SK-N-SH (cell line): Measurements from ENCODE around the gene LAIR2. TPM values are rescaled to one million over a fixed set of nuclear protein-coding genes. Genes with fewer than 3 reads are reported as not detected.

Source experiments
- CTCF ChIA-PET: fragments of 300-600, 350-600 bp; formaldehyde crosslinking; extraction: SDS; loops from one replicate; lab custom pipeline; 2021; lab: Yijun Ruan, JAX
- POLR2A ChIA-PET: fragments of 350-600 bp; sonication (Branson Sonifier 250); formaldehyde crosslinking; extraction: SDS; loops from one replicate; lab custom pipeline; 2020; ENCODE audit warnings: antibody characterized with exemption, inconsistent platforms; lab: Yijun Ruan, JAX
- DNase-seq: peaks from one replicate; pipeline ENCODE4 v3.0.0; 2012
- H2AFZ ChIP-seq: fragments of 200-600 bp; sonication (generic); 2 replicates; pipeline ENCODE4 v1.8.1; 2016; ENCODE audit warnings: antibody characterized with exemption, mild to moderate bottlenecking, low read depth
- H3F3A ChIP-seq: fragments of 200-600 bp; sonication (generic); replicated peaks from 2 replicates; pipeline ENCODE3; 2016; ENCODE audit warnings: antibody characterized with exemption, mild to moderate bottlenecking; ENCODE audit not compliant: insufficient read depth
- H3K27ac ChIP-seq, 2 experiments: fragments of 200-500 bp in 1 of 2; fragments of 200-600 bp in 1 of 2; sonication (Bioruptor generic) in 1 of 2; sonication (generic), shearing (Covaris generic) in 1 of 2; 2 replicates each; pipeline versions ENCODE4 v1.5.1 to v1.6.1; 2014 to 2016; ENCODE audit warnings: low read depth in 2 of 2, inconsistent platforms in 1 of 2, low read length in 1 of 2, mild to moderate bottlenecking in 1 of 2, mixed read lengths in 1 of 2
- H3K27me3 ChIP-seq: fragments of 200-600 bp; sonication (generic), shearing (Covaris generic); 2 replicates; pipeline ENCODE4 v1.6.1; 2016; ENCODE audit warnings: mixed run types; ENCODE audit not compliant: insufficient read depth
- H3K36me3 ChIP-seq, 2 experiments: fragments of 200-500 bp in 1 of 2; fragments of 200-600 bp in 1 of 2; sonication (Bioruptor generic) in 1 of 2; sonication (generic) in 1 of 2; replicated peaks in 1 of 2; 2 replicates each; pipeline versions ENCODE3 to v1.5.1; 2014 to 2016; ENCODE audit warnings: low read length in 1 of 2, mild to moderate bottlenecking in 1 of 2; ENCODE audit not compliant: insufficient read depth in 2 of 2, control insufficient read depth in 1 of 2
- H3K4me1 ChIP-seq, 2 experiments: fragments of 200-500 bp in 1 of 2; fragments of 200-600 bp in 1 of 2; sonication (Bioruptor generic) in 1 of 2; sonication (generic), shearing (Covaris generic) in 1 of 2; 2 replicates each; pipeline versions ENCODE4 v1.5.1 to v1.6.1; 2014 to 2016; ENCODE audit warnings: low read depth in 1 of 2, low read length in 1 of 2, mixed run types in 1 of 2; ENCODE audit not compliant: insufficient read depth in 2 of 2, control insufficient read depth in 1 of 2
- H3K4me2 ChIP-seq: fragments of 200-600 bp; sonication (generic), shearing (Covaris generic); 2 replicates; pipeline ENCODE4 v1.6.1; 2017; ENCODE audit warnings: mixed run types
- H3K4me3 ChIP-seq, 2 experiments: fragments of 200-500 bp in 1 of 2; fragments of 200-600 bp in 1 of 2; sonication (Bioruptor generic) in 1 of 2; sonication (generic), shearing (Covaris generic) in 1 of 2; 2 replicates each; pipeline versions ENCODE4 v1.5.1 to v1.8.1; 2014 to 2016; ENCODE audit warnings: low read depth in 2 of 2, inconsistent platforms in 1 of 2, low read length in 1 of 2, mild to moderate bottlenecking in 1 of 2, mixed read lengths in 1 of 2, moderate library complexity in 1 of 2
- H3K79me2 ChIP-seq: fragments of 200-600 bp; sonication (generic); 2 replicates; pipeline ENCODE4 v1.8.1; 2017; ENCODE audit warnings: mild to moderate bottlenecking; ENCODE audit not compliant: insufficient read depth
- H3K9ac ChIP-seq: fragments of 200-600 bp; sonication (generic); 2 replicates; pipeline ENCODE4 v1.6.1; 2017; ENCODE audit warnings: mixed run types
- H3K9me2 ChIP-seq: fragments of 200-600 bp; sonication (generic); 2 replicates; pipeline ENCODE4 v1.6.1; 2017; ENCODE audit warnings: mixed run types
- H3K9me3 ChIP-seq: fragments of 200-600 bp; sonication (generic); 2 replicates; pipeline ENCODE4 v1.6.1; 2017; ENCODE audit warnings: mixed run types, mild to moderate bottlenecking, moderate library complexity
- H4K20me1 ChIP-seq: fragments of 200-600 bp; sonication (generic); 2 replicates; pipeline ENCODE4 v1.6.1; 2017; ENCODE audit warnings: mild to moderate bottlenecking, mixed run types; ENCODE audit not compliant: insufficient read depth
- ELF1 ChIP-seq: IDR thresholded peaks from 2 replicates; pipeline ENCODE4 v1.4.0; 2012
- EP300 ChIP-seq, 2 experiments: IDR thresholded peaks; 2 replicates each; pipeline versions ENCODE4 v1.4.0 to v1.6.1; 2012; ENCODE audit warnings: borderline replicate concordance in 1 of 2, low read depth in 1 of 2, low read length in 1 of 2
- EZH2phosphoT487 ChIP-seq: fragments of 200-600 bp; sonication (generic); IDR thresholded peaks from 2 replicates; pipeline ENCODE4 v1.6.1; 2017; ENCODE audit warnings: low read depth, mixed run types, mild to moderate bottlenecking, antibody characterized with exemption, moderate library complexity, borderline replicate concordance
- FOXJ3 ChIP-seq: sonication (generic); formaldehyde crosslinking; IDR thresholded peaks from 2 replicates; pipeline ENCODE4 v1.5.1; 2020; ENCODE audit warnings: mild to moderate bottlenecking, missing genetic modification reagents
- GATA2 ChIP-seq: sonication (generic); formaldehyde crosslinking; IDR thresholded peaks from 2 replicates; pipeline ENCODE4 v1.5.0; 2020; ENCODE audit warnings: mild to moderate bottlenecking, missing genetic modification reagents
- NRF1 ChIP-seq: IDR thresholded peaks from 2 replicates; pipeline ENCODE4 v1.6.1; 2012; ENCODE audit warnings: low read depth, mild to moderate bottlenecking, low read length
- POLR2AphosphoS5 ChIP-seq: IDR thresholded peaks from 2 replicates; pipeline ENCODE4 v1.6.1; 2012; ENCODE audit warnings: low read depth, low read length
- RCOR1 ChIP-seq: fragments of 150-350 bp; IDR thresholded peaks from 2 replicates; pipeline ENCODE4 v1.6.1; 2017; ENCODE audit warnings: antibody characterized with exemption, low read length
- SIN3A ChIP-seq: IDR thresholded peaks from 2 replicates; pipeline ENCODE4 v1.6.1; 2012; ENCODE audit warnings: low read depth, mild to moderate bottlenecking, low read length, moderate library complexity, borderline replicate concordance
- TCF12 ChIP-seq: IDR thresholded peaks from 2 replicates; pipeline ENCODE4 v1.4.0; 2012
- WGBS: methylation state at CpG from one replicate; pipeline ENCODE4 v1.1.6; 2017; ENCODE audit warnings: low lambda C conversion rate; 5-methylcytosine and 5-hydroxymethylcytosine counted together
- polyA plus RNA-seq, 3 experiments: library from polyadenylated mRNA; depleted of rRNA; stranded (reverse); fragments of >200 nt; gene quantifications; 2 replicates each; pipeline ENCODE4 v1.2.3, GENCODE V29; 2012
- TF ChIP-seq, protein P1 (sequence below): fragments of 150-350 bp; IDR thresholded peaks from 2 replicates; pipeline ENCODE4 v1.6.1; 2017; ENCODE audit warnings: antibody characterized with exemption, low read length, low read depth, borderline replicate concordance
- TF ChIP-seq, protein P2 (sequence below): IDR thresholded peaks from 2 replicates; pipeline ENCODE4 v1.6.1; 2012; ENCODE audit warnings: mild to moderate bottlenecking, low read depth, low read length, moderate library complexity
- TF ChIP-seq, protein P3 (sequence below): fragments of 150-350 bp; IDR thresholded peaks from 2 replicates; pipeline ENCODE4 v1.6.1; 2016; ENCODE audit warnings: mild to moderate bottlenecking, low read depth, low read length

The LAIR2 gene, protein sequence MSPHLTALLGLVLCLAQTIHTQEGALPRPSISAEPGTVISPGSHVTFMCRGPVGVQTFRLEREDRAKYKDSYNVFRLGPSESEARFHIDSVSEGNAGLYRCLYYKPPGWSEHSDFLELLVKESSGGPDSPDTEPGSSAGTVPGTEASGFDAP
- not detected in 2 replicates for polyA plus RNA-seq (2012; rRNA removed)
- not detected in 2 replicates for polyA plus RNA-seq (2012; cell fraction: cytosol; rRNA removed)
- polyA plus RNA-seq (2012; cell fraction: nucleus; rRNA removed) = not detected in 2 replicates

DNA sequence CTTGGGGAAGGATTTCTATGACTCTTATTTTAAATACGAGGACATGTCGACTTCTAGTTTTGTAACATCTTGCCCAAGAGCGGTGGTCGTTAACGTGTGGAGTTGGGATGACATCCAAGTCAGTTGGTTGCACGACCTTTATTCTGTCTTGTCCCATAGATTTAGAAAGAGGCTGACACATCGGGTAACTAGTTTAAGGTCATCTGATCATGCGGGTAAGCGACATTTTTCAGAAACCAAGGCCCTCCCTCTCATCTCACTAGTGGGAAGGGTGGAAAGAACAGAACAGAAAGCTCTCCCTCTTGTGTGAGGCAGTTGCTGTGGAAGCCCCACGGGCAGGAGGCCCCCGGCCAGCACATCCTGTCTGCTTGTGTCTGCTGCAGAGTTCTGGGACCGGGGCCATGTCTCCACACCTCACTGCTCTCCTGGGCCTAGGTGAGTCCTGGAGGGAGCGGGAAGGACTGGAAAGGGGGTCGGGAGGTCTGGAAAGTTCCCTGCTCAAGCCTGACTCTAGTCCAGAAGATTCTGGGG, at the start of gene LAIR2:
Gene LAIR2 (plus strand): TSS at position 314 of the 531 bp plus-strand sequence. CDS start 88 bp downstream, at position 402.
- no peaks in the 10 kb centered on the region for H3F3A ChIP-seq
- no peaks in the 10 kb centered on the region for H4K20me1 ChIP-seq
- no peak within 1 kb of the TSS for H3K27ac ChIP-seq
- H2AFZ ChIP-seq = no peak within 1 kb of the TSS
- no peaks in the 10 kb centered on the region for H3K9me2 ChIP-seq
- ChIA-PET CTCF (interaction anchor here (0.7 to 1.1 kb wide), 2 partner anchors 23 to 54 kb away, joined by 3 read pairs; partner anchors contain the start of gene LENG8), POLR2A (no interaction called here)
- no peaks in the 10 kb centered on the region for H3K9me3 ChIP-seq
- TF ChIP-seq, protein P1, sequence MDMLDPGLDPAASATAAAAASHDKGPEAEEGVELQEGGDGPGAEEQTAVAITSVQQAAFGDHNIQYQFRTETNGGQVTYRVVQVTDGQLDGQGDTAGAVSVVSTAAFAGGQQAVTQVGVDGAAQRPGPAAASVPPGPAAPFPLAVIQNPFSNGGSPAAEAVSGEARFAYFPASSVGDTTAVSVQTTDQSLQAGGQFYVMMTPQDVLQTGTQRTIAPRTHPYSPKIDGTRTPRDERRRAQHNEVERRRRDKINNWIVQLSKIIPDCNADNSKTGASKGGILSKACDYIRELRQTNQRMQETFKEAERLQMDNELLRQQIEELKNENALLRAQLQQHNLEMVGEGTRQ = no peak
- no peak for TF ChIP-seq NRF1
- 8% methylated on average over 14 of the region's 14 CpGs for WGBS
- H3K27me3 ChIP-seq = peaks cover 37% of the 10 kb centered on the region; the same call in 1 of the 2 replicates
- H3K4me2 ChIP-seq = no peak within 1 kb of the TSS
- H3K9ac ChIP-seq = no peak within 1 kb of the TSS
- DNase-seq = no peak
- no peaks in the 10 kb centered on the region for H3K4me1 ChIP-seq
- H3K4me3 ChIP-seq = no peak within 1 kb of the TSS
- H3K36me3 ChIP-seq = no peaks in the 10 kb centered on the region
- no peaks in the 10 kb centered on the region for H3K79me2 ChIP-seq

DNA sequence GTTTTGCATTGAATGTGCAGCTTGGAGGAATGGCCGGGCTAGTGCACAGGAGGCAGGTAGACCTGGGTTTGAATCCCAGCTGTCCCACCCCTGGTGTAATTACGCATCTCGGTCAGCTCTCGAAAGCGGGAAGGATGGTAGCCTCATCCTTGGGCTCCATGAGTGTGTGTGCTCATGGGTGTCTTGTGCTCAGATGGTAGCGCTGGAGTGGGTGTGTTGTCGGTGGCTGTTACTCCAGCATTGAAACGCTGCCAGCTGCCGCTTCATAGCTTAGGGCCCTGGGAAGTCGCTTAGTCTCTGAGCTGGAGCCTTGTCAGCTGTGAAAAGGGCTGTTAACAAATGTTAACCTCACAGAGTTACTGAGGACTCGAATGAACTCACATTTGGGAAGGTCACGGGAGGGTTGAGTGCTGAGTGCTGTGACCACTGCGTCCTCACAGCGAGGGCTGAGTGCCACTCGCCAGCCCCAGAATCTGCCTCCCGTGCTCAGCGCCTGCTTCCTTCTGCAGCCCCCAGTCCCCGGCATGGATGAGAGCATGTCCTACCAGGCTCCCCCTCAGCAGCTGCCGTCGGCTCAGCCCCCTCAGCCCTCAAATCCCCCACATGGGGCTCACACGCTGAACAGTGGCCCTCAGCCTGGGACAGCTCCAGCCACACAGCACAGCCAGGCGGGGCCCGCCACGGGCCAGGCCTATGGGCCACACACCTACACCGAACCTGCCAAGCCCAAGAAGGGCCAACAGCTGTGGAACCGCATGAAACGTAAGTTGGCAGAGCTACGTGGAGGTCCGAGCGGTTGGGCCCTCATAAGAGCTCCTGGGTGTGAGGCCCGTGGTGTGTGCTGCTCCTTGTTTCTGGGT, 48.5 kb upstream of the LAIR2 start:
- TF ChIP-seq SIN3A = no peak
- TF ChIP-seq FOXJ3 = no peak
- TF ChIP-seq TCF12 = no peak
- TF ChIP-seq POLR2AphosphoS5 = no peak
- no peak for TF ChIP-seq GATA2
- TF ChIP-seq RCOR1 = no peak
- no peak for TF ChIP-seq ELF1
- TF ChIP-seq, protein P2, sequence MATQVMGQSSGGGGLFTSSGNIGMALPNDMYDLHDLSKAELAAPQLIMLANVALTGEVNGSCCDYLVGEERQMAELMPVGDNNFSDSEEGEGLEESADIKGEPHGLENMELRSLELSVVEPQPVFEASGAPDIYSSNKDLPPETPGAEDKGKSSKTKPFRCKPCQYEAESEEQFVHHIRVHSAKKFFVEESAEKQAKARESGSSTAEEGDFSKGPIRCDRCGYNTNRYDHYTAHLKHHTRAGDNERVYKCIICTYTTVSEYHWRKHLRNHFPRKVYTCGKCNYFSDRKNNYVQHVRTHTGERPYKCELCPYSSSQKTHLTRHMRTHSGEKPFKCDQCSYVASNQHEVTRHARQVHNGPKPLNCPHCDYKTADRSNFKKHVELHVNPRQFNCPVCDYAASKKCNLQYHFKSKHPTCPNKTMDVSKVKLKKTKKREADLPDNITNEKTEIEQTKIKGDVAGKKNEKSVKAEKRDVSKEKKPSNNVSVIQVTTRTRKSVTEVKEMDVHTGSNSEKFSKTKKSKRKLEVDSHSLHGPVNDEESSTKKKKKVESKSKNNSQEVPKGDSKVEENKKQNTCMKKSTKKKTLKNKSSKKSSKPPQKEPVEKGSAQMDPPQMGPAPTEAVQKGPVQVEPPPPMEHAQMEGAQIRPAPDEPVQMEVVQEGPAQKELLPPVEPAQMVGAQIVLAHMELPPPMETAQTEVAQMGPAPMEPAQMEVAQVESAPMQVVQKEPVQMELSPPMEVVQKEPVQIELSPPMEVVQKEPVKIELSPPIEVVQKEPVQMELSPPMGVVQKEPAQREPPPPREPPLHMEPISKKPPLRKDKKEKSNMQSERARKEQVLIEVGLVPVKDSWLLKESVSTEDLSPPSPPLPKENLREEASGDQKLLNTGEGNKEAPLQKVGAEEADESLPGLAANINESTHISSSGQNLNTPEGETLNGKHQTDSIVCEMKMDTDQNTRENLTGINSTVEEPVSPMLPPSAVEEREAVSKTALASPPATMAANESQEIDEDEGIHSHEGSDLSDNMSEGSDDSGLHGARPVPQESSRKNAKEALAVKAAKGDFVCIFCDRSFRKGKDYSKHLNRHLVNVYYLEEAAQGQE = no peak
- TF ChIP-seq, protein P3, sequence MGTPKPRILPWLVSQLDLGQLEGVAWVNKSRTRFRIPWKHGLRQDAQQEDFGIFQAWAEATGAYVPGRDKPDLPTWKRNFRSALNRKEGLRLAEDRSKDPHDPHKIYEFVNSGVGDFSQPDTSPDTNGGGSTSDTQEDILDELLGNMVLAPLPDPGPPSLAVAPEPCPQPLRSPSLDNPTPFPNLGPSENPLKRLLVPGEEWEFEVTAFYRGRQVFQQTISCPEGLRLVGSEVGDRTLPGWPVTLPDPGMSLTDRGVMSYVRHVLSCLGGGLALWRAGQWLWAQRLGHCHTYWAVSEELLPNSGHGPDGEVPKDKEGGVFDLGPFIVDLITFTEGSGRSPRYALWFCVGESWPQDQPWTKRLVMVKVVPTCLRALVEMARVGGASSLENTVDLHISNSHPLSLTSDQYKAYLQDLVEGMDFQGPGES = no peak
- no peak for TF ChIP-seq EP300 (IDR thresholded peaks at IDR 0.05; ENCODE audit: borderline replicate concordance in 1 of 2, low read depth in 1 of 2, low read length in 1 of 2)
- TF ChIP-seq EZH2phosphoT487 = no peak
- no peak overlapping the region for H3K27ac ChIP-seq
- DNase-seq = no peak
- H3K9ac ChIP-seq = no peak overlapping the region
- CTCF ChIA-PET = interaction anchor here (2.5 kb wide), 1 partner anchor 27 kb away, joined by 7 read pairs; no protein-coding TSS in a partner anchor
- peaks cover 4% of the 10 kb centered on the region for H3F3A ChIP-seq
- H3K4me1 ChIP-seq = peaks cover 10 to 15% of the 10 kb centered on the region in 2 experiments; a peak in 2 of 4 replicates
- H4K20me1 ChIP-seq = peaks cover 78% of the 10 kb centered on the region
- POLR2A ChIA-PET = interaction anchor here (1.3 kb wide), 2 partner anchors 9 to 32 kb away, joined by 4 read pairs; partner anchors contain the start of gene LENG9
- no peak overlapping the region for H2AFZ ChIP-seq
- H3K9me3 ChIP-seq = no peaks in the 10 kb centered on the region
- H3K4me2 ChIP-seq = no peak overlapping the region
- no peaks in the 10 kb centered on the region for H3K27me3 ChIP-seq
- peaks cover 46 to 75% of the 10 kb centered on the region in 2 experiments for H3K36me3 ChIP-seq
- H3K9me2 ChIP-seq = no peaks in the 10 kb centered on the region
- no peak overlapping the region for H3K4me3 ChIP-seq
- peaks cover 62% of the 10 kb centered on the region for H3K79me2 ChIP-seq
- WGBS = 95% methylated on average over 14 of the region's 31 CpGs
